HG02885 (cell line): ENCODE measurements around the gene ALDH3B2.
"Not testable (repeated sequence)": the region's sequence is repeated elsewhere in the genome, so short reads cannot be mapped to it uniquely, and the experiment has no call there.

Experiments
- ATAC-seq: cut with Tn5 transposase; IDR thresholded peaks from one replicate; pipeline ENCODE4 v1.9.1; 2021; ENCODE audit warnings: mild to moderate bottlenecking; ENCODE audit not compliant: unreplicated experiment, poor library complexity

Gene ALDH3B2

GRCh38 chr11:67663532-67664212 lies 10.8 kb downstream of the ALDH3B2 start:
- no peak for ATAC-seq

GRCh38 chr11:67662835-67663531 lies 11.4 kb downstream of the ALDH3B2 start:
- no peak for ATAC-seq

- ATAC-seq, result no peak
Measured at GRCh38 chr11:67662142-67662834, 12.1 kb downstream of the ALDH3B2 start.

GRCh38 chr11:67660752-67661151 lies 13.7 kb downstream of the ALDH3B2 start:
- ATAC-seq, result not testable (repeated sequence)

GRCh38 chr11:67659651-67660165 lies 14.7 kb downstream of the ALDH3B2 start:
- not testable (repeated sequence) for ATAC-seq

GRCh38 chr11:67657300-67657699 lies 17.1 kb downstream of the ALDH3B2 start:
- ATAC-seq, result no peak

GRCh38 chr11:67656278-67656922 lies 18.0 kb downstream of the ALDH3B2 start:
- no peak for ATAC-seq

GRCh38 chr11:67654225-67654624 lies 20.2 kb downstream of the ALDH3B2 start:
- no peak for ATAC-seq

GRCh38 chr11:67652965-67653845 lies 21.2 kb downstream of the ALDH3B2 start:
- ATAC-seq, result no peak

GRCh38 chr11:67651976-67652781 lies 22.2 kb downstream of the ALDH3B2 start:
- no peak for ATAC-seq

- ATAC-seq, result no peak
Measured at GRCh38 chr11:67649634-67650510, 24.6 kb downstream of the ALDH3B2 start.

GRCh38 chr11:67648796-67649613 lies 25.4 kb downstream of the ALDH3B2 start:
- ATAC-seq, result no peak

- ATAC-seq, result peak; percentile 55
Measured at GRCh38 chr11:67648140-67648795, 26.2 kb downstream of the ALDH3B2 start.

- ATAC-seq, result no peak
Measured at GRCh38 chr11:67647471-67647870, 27.0 kb downstream of the ALDH3B2 start.

- ATAC-seq, result no peak
Measured at GRCh38 chr11:67646535-67647336, 27.7 kb downstream of the ALDH3B2 start.
